T-helper 1 cell (primary cell): ENCODE data around the gene SPRN.
"Not testable (repeated sequence)": the region's sequence is repeated elsewhere in the genome, so short reads cannot be mapped to it uniquely, and the experiment has no call there.

Source experiments
- DNase-seq, 5 donors: peaks; one replicate each; pipeline ENCODE4 v3.0.0-alpha.2; 2012 to 2020

SPRN gene

DNA sequence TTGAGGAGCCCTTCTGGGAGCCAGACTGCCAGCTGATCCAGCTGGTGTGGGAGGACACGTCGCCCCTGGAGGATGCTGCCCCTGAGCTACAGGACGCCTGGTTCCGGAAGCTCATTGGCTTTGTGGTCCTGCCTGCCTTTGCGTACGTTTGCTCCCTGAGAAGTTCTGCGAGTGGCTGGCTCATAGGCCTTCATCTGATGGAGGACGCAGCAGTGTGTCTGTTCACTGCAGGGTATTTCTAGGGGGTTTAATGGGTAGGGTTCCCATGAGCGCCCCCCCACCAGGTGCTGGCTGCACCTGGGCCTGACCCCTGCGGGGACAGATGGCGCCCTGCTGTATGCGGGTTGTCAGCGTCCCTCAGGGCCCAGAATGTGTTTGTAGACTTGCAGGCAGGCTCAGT is 40.4 kb downstream of the SPRN start:
- DNase-seq, result no peak

- no peak for DNase-seq
Measured at GRCh38 chr10:133383551-133383950, 40.9 kb downstream of the SPRN start.

- DNase-seq, result no peak
Measured at GRCh38 chr10:133381036-133381435, 43.4 kb downstream of the SPRN start.

DNA sequence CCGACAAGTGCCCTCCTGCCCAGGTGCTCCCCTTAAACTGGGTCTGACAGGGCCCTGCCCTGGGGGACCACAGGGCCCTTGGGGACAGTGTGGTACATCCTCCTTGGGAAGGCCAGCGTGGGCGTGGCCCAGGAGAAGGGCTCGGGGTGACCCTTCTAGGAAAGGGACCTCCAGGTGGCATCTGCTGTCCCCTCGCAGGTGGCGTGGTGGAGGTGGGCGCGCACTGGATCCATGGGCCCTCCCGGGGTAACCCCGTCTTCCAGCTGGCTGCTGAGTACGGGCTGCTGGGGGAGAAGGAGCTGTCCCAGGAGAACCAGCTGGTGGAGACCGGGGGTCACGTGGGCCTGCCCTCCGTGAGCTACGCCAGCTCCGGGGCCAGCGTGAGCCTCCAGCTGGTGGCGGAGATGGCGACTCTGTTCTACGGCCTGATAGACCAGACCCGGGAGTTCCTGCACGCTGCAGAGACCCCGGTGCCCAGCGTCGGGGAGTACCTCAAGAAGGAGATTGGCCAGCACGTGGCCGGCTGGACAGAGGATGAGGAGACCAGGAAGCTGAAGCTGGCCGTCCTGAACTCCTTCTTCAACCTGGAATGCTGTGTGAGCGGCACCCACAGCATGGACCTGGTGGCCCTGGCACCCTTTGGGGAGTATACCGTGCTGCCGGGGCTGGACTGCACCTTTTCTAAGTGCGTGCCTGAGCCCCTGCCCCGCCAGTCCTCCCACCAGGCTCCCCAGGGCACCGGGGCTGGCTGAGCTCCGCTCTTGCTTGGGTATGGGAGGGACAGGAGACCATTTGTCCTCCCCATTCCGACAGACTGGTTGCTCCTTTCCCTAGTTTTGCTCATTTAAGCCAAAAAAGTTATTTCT is 44.4 kb downstream of the SPRN start:
- DNase-seq, result no peak

GRCh38 chr10:133379152-133379800 is 45.1 kb downstream of the SPRN start, which contains the start of gene PAOX:
TSS of gene PAOX (plus strand) at chr10:133379262. CDS start at chr10:133379317, 55 bp downstream.
- peak; percentile 30 to 57 (median 43) for DNase-seq

DNA sequence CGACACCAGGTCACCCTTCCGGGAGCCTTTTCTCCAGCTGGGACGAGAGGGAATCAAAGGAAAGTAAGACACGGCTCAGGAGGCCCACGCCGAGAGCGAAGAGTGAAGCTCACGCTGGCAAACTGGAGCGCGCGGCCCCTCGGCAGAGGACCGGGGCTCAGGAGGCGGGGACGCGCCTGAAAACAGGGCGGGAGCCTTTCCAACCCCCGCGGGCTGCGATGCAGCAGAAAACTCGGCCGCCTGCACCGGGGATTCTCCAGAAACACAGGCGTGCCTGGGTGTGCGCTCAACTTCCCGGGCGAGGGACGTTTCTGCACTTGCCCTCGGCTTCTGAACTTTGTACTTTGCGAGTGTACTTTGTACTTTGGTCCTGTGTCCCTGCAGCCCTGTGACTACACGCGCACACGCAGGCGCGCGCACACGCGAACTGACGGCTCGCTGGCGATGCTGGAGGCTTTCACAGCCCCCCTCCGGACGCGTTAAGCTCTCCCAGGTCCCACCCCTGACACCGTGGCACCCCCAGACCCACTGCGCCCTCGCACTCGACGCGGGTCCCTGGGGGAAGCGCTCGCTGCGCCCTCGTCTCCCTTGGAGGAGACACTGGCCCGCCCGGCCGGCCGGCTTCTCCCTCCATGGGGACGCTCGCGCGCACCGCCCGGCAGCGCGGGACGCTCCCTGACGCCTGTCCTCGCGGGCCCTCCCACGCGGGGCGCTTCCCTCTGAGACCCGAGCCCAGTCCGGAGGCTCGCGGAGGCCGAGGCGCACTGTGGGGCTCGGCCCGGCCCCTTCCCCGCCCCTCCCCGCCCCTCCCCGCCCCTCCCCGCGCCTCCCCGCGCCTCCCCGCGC is 46.0 kb downstream of the SPRN start:
- DNase-seq, result peak; percentile 33 to 60 (median 38)

GRCh38 chr10:133377818-133378250 is 46.6 kb downstream of the SPRN start:
- no peak for DNase-seq

DNA sequence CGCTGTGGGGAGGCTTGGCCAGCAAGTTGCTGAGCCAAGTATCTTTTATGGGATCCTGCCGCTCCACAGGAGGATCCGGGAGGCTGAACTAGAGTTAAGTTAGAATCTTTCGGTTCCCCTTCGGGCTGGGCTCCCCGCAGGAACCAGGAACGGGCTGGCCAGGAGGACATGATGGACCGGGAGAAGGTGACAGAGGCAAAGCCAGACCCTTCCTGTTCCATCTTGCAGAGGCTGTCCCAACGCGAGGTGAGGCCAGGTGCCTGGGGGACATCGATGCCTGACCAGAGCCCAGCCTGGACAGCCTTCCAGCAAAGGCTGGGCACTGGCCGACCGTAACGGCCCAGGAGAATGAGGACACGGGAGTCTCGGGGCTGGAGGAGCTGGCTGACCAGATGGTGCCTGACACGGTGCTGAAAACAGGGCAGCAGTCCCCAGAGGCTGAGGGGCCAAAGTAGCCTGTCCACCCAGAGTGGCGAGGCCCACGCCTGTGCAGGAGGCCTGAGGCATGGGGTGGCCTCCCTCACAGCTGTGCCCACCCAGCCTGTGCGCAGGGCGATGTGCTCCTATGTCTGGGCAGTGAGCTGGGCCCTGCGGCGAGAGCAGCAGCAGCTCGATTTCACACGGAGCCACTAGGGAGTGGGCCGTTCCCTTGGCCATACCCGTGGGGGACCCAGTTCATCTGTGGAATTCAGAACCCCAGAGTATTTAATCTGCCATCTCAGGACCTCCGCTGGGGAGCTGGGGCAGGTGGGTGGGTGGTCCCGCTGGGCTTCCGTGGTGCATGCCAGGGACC is 47.2 kb downstream of the SPRN start:
- DNase-seq, result no peak

DNA sequence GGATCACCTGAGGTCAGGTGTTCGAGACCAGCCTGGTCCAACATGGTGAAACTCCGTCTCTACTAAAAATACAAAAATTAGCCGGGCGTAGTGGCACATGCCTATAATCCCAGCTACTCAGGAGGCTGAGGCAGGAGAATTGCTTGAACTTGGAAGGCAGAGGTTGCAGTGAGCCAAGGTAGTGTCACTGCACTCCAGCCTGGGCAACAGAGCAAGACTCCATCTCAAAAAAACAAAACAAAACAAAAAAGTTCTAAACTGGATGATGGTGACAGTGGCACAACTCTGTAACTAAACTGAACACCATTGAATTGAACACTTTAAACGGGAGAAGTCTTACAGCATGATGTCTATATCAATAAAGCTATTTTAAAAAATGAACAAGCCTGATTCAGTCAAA is 48.2 kb downstream of the SPRN start:
- not testable (repeated sequence) for DNase-seq

GRCh38 chr10:133375357-133376115 is 48.9 kb downstream of the SPRN start:
- DNase-seq, result no peak

DNA sequence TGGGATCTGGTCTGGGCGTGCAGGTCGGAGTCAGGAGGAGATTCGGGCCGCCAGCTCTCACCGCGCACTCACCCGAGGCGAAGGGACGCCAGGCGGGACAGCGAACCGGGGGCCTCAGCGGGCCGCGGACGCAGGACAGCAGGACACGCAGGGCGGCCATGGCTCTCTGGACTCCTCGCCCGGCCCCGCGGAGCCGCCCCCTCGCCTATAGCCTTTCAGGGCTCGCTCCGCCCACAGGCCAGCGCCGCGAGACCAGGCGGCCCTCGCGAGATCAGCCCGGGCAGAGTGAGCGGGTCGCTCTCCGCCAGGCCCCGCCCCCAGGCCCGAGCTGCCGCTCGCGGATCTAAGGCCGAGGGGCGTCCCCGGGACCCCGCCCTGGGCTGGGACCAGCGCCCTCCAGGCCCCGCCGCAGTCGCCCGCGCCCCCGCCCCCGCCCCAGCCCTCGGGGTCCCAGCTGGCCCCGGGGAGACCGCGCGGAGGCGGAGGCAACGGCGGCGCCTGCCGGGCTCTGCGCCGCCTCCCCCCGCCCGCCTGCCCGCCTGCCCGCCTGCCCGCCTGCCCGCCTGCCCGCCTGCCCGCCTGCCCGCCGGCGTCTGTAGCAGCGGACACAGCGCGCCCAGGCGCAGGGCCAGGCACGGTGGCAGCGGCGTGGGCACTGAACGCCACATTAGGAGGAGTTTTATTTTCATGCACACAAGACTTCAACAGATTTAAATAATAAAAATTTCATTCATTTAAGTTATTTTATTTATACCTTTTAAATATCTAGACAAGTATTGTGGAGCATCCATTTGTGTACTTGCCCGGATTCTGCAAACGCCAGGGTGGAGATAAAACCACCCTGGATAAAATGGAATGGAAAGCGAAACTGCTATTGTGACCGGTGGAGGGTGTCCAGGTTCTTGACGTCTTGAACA is 51.0 kb downstream of the SPRN start, which contains the start of gene ECHS1:
Gene ECHS1 (minus strand): TSS at position 181 of the 917 bp plus-strand sequence. CDS start 21 bp downstream, at position 160.
- DNase-seq, result peak; percentile 87 to 93 (median 89)

DNA sequence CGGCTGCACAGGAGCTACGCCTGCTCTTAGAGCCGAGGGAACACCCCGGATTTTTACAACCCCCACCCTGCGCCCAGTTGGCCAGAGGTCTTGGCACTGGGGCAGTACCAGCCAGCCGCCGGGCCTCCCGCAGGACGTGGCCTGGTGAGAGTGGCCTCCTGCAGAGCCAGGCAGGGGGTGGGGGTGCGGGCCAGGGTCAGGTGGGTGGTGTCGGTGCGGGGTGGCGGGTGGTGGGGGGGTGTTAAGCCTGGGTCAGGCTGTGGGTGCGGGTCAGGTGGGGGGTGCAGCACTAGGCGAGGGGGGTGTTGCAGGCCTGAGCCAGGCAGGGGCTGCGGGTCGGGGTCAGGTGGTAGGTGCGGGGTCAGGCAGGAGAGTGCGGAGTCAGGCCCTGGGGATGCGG is 51.9 kb downstream of the SPRN start:
- DNase-seq, result no peak
